Esophagus (tissue), 2 donors: ENCODE data around the gene ARSK. TPM values are rescaled to one million over a fixed set of nuclear protein-coding genes. Genes with fewer than 3 reads are reported as not detected.

Experiments used
- H3K27ac ChIP-seq, 2 donors: one replicate each; pipeline ENCODE4 v1.5.1; 2013; ENCODE audit warnings: low read depth in 2 of 2, mild to moderate bottlenecking in 2 of 2, inconsistent platforms in 1 of 2, low read length in 1 of 2, moderate library complexity in 1 of 2
- H3K27me3 ChIP-seq, 2 donors: one replicate each; pipeline ENCODE4 v1.6.1; 2013; ENCODE audit warnings: low read length in 2 of 2, control low read depth in 1 of 2, mild to moderate bottlenecking in 1 of 2; ENCODE audit not compliant: insufficient read depth in 2 of 2, control insufficient read depth in 1 of 2
- H3K36me3 ChIP-seq, 2 donors: one replicate each; pipeline ENCODE4 v1.6.1; 2013; ENCODE audit warnings: low read length in 1 of 2; ENCODE audit not compliant: control insufficient read depth in 2 of 2, insufficient read depth in 2 of 2
- H3K4me1 ChIP-seq, 2 donors: one replicate each; pipeline ENCODE4 v1.6.1; 2013; ENCODE audit warnings: low read length in 1 of 2; ENCODE audit not compliant: control insufficient read depth in 2 of 2, insufficient read depth in 2 of 2
- H3K4me3 ChIP-seq, 2 donors: one replicate each; pipeline ENCODE4 v1.5.1; 2013; ENCODE audit warnings: low read length in 2 of 2, mild to moderate bottlenecking in 2 of 2, low read depth in 1 of 2, moderate library complexity in 1 of 2
- H3K9me3 ChIP-seq, 2 donors: one replicate each; pipeline ENCODE4 v1.6.1; 2013; ENCODE audit warnings: mild to moderate bottlenecking in 2 of 2, low read depth in 1 of 2, low read length in 1 of 2, moderate library complexity in 1 of 2; ENCODE audit not compliant: control insufficient read depth in 2 of 2, insufficient read depth in 1 of 2
- WGBS, 2 donors: extraction: QIAGEN DNeasy Blood & Tissue Kit; methylation state at CpG; one replicate each; pipeline ENCODE4 v1.1.7; 2013; 5-methylcytosine and 5-hydroxymethylcytosine counted together
- polyA plus RNA-seq, 2 donors: library from polyadenylated mRNA; stranded (reverse); fragments of 200-250 nt; gene quantifications; one replicate each; pipeline ENCODE4 v1.2.3, GENCODE V29; 2013
- donor health status: healthy with polysubstance abuse.
- donor health status: Bipolar disorder and iron deficiency.

Gene ARSK
- polyA plus RNA-seq, 2 donors: 1.1 to 1.7 TPM

GRCh38 chr5:95591490-95591901 lies 36.6 kb downstream of the ARSK start:
- WGBS, 2 donors: 87 to 89% methylated on average over 5 of the region's 5 CpGs
- no peak overlapping the region for H3K4me3 ChIP-seq
- no peaks in the 10 kb centered on the region for H3K9me3 ChIP-seq
- no peaks in the 10 kb centered on the region for H3K27me3 ChIP-seq
- no peaks in the 10 kb centered on the region for H3K4me1 ChIP-seq
- H3K27ac ChIP-seq: no peak overlapping the region
- H3K36me3 ChIP-seq: no peaks in the 10 kb centered on the region

DNA sequence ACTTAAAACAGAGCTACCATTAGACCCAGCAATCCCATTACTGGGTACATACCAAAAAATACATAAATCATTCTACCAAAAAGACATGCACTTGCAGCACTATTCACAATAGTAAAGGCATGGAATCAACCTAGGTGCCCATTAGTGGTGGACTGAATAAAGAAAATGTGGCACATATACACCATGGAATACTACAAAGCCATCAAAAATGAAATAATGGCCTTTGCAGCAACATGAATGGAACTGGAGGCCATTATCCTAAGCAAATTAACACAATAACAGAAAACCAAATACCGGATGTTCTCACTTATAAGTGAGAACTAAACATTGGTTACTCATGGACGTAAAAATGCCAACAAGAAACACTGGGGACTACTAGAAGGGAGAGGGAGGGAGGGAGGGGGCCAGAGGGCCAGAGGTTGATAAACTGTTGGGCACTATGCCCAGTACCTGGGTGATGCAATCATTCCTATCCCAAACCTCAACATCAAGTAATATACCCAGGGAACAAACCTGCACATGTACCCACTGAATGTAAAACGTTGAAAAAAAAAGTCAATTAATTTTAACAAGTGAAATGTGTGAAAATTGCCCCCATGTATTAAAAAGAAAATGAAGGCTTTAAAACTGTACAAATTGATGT lies 40.5 kb downstream of the ARSK start:
- no peaks in the 10 kb centered on the region for H3K9me3 ChIP-seq
- no peak overlapping the region for H3K27ac ChIP-seq
- H3K36me3 ChIP-seq: no peaks in the 10 kb centered on the region
- no peaks in the 10 kb centered on the region for H3K4me1 ChIP-seq
- no peaks in the 10 kb centered on the region for H3K27me3 ChIP-seq
- H3K4me3 ChIP-seq: no peak overlapping the region
- WGBS, 2 donors: 89 to 93% methylated on average over 3 of the region's 3 CpGs

- Histone ChIP-seq H3K4me1 (no peaks in the 10 kb centered on the region), H3K27ac (no peak overlapping the region), H3K36me3 (no peaks in the 10 kb centered on the region), H3K27me3 (no peaks in the 10 kb centered on the region), H3K4me3 (no peak overlapping the region), H3K9me3 (no peaks in the 10 kb centered on the region)
- 90 to 96% methylated on average over 1 of the region's 1 CpG for WGBS, 2 donors
Observed at GRCh38 chr5:95599252-95599651, 44.4 kb downstream of the ARSK start.

GRCh38 chr5:95600557-95600956 lies 45.7 kb downstream of the ARSK start:
- Histone ChIP-seq H3K27ac (no peak overlapping the region), H3K27me3 (no peaks in the 10 kb centered on the region), H3K4me1 (no peaks in the 10 kb centered on the region), H3K9me3 (no peaks in the 10 kb centered on the region), H3K4me3 (no peak overlapping the region), H3K36me3 (no peaks in the 10 kb centered on the region)
- 83 to 86% methylated on average over 1 of the region's 1 CpG for WGBS, 2 donors

GRCh38 chr5:95605786-95606185 lies 50.9 kb downstream of the ARSK start:
- Histone ChIP-seq H3K4me1 (no peaks in the 10 kb centered on the region), H3K27me3 (no peaks in the 10 kb centered on the region), H3K4me3 (no peak overlapping the region), H3K9me3 (no peaks in the 10 kb centered on the region), H3K36me3 (no peaks in the 10 kb centered on the region), H3K27ac (no peak overlapping the region)
- WGBS, 2 donors: 92 to 98% methylated on average over 5 of the region's 5 CpGs

DNA sequence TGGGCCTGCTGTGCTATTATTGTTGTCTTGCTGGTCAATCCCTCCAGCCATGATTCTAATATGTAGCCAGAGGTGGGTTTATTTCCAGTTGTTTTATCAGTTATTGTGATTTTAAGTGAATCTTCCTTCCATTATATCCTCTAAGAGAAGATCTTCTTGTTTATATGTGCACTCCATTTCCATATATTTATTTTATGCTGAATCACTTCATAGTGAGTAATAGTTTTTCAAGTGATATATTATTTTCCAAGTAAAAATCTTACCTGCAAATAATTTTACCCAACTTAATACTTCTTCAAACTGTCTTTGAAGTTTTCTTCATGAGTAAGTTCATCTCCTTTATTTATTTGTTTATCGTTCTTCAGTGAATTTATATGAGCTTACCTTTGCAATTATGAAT lies 51.5 kb downstream of the ARSK start:
- Histone ChIP-seq H3K9me3 (no peaks in the 10 kb centered on the region), H3K27ac (no peak overlapping the region), H3K4me3 (no peak overlapping the region), H3K36me3 (no peaks in the 10 kb centered on the region), H3K27me3 (no peaks in the 10 kb centered on the region), H3K4me1 (no peaks in the 10 kb centered on the region)
- 96 to 98% methylated on average over 1 of the region's 1 CpG for whole genome bisulfite sequencing, 2 donors

DNA sequence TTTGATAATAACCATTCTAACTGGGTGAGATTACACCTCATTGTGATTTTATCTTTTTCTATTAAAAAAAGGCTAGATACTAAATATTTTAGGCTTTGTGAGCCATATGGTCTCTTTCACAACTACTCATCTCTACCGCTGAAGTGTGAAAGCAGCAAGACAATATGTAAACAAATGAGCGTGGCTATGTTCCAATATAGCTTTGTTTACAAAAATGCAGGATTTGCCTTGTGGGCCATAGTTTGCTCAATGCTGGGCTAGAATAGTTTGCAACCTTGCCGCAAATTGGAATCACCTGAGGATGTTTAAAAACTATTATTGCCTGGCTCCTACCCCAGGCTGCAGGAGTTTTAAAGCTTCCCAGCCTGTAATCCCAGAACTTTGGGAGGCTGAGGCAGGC lies 54.8 kb downstream of the ARSK start:
- no peak overlapping the region for H3K4me3 ChIP-seq
- WGBS, 2 donors: 30 to 45% methylated on average over 3 of the region's 3 CpGs
- no peaks in the 10 kb centered on the region for H3K4me1 ChIP-seq
- H3K27ac ChIP-seq: no peak overlapping the region
- no peaks in the 10 kb centered on the region for H3K27me3 ChIP-seq
- no peaks in the 10 kb centered on the region for H3K36me3 ChIP-seq
- H3K9me3 ChIP-seq: peaks cover 0 to 3% of the 10 kb centered on the region in 2 donors

- H3K9me3 ChIP-seq: peaks cover 0 to 3% of the 10 kb centered on the region in 2 donors
- H3K36me3 ChIP-seq: no peaks in the 10 kb centered on the region
- WGBS, 2 donors: 94 to 95% methylated on average over 7 of the region's 7 CpGs
- no peaks in the 10 kb centered on the region for H3K4me1 ChIP-seq
- no peak overlapping the region for H3K27ac ChIP-seq
- H3K4me3 ChIP-seq: no peak overlapping the region
- H3K27me3 ChIP-seq: no peaks in the 10 kb centered on the region
Observed at GRCh38 chr5:95610546-95610945, 55.6 kb downstream of the ARSK start.

DNA sequence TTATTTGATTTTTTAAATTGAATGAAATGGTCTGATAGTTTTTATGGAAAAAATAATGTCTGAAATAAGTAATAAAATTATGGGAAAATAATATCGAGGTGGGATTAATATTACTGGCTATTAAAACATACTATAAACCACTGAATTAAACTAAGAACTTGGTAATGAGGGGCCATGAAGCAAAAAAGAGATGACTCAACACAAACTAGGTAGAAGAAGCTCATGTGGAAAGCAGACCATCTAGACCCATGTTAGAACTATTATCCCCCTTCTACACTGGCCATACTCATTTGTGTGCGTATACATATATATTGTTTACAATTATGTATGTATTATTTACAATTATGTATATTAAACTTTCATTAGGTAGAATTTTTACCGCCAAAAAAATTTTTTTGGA lies 56.5 kb downstream of the ARSK start:
- WGBS, 2 donors: 94 to 95% methylated on average over 3 of the region's 3 CpGs
- H3K4me1 ChIP-seq: no peaks in the 10 kb centered on the region

DNA sequence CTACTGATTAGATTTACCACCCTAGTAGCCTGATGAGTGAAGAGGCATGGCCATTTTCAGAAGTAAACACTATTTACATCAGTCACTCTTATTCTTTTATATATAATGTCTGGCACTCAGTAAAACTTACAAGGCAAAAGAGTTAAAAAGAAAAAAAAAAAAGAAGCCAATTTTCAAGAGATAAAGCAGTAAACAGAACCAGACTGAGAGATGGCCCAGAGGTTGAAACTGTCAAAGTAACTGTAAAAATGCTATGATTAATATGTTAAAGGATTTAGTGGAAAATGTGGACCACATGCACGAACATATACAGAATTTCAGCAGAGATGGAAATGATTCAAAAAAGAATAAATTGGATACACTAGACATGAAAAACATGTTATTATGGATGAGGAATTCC lies 58.6 kb downstream of the ARSK start:
- Histone ChIP-seq H3K4me3 (no peak overlapping the region), H3K36me3 (no peaks in the 10 kb centered on the region), H3K27ac (no peak overlapping the region), H3K9me3 (peaks cover 0 to 3% of the 10 kb centered on the region in 2 donors), H3K4me1 (no peaks in the 10 kb centered on the region), H3K27me3 (no peaks in the 10 kb centered on the region)
- 66 to 81% methylated on average over 1 of the region's 1 CpG for WGBS, 2 donors

More for the DNA sequence above, 56.5 kb downstream of the ARSK start:
- H3K9me3 ChIP-seq: peaks cover 0 to 3% of the 10 kb centered on the region in 2 donors
- no peak overlapping the region for H3K27ac ChIP-seq
- H3K36me3 ChIP-seq: no peaks in the 10 kb centered on the region
- no peak overlapping the region for H3K4me3 ChIP-seq
- H3K27me3 ChIP-seq: no peaks in the 10 kb centered on the region
